Measurements from ENCODE around the gene GRPEL1. TPM values are rescaled to one million over a fixed set of nuclear protein-coding genes. Genes with fewer than 3 reads are reported as not detected.

The GRPEL1 gene
- total RNA-seq, 4 donors from 2014 or later: 20.8 to 24.0 (median 21.6) TPM

DNA sequence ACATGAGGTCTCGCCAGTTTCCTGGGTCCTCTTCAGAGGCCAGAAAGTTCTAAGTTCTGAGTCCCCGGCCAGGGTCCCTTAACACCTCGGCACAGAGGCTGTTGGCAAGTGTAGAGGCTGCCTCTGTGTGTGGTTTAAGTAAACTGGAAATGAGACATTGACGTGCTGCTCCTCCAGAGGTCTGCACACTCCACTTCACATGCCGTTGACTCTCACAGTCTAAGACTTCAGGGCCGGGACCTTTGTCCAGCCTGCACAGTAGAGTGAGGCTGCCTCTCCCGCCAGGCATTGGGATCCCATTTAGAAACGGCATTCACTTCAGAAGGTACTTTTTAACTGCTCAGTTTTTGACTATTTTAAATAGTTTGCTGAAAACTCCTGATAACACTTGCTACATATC lies 35.3 kb downstream of the GRPEL1 start:
- intact Hi-C loops (cut with DNase I; ENCODE audit: low total_unique reads): no loop called here
- no peak for DNase-seq (ENCODE audit: low spot score in 2 of 2)
- 89% methylated on average over 8 of the region's 8 CpGs for WGBS, 2 donors
- no peak for TF ChIP-seq POLR2A (IDR thresholded peaks at IDR 0.05)
- TF ChIP-seq, protein P1, sequence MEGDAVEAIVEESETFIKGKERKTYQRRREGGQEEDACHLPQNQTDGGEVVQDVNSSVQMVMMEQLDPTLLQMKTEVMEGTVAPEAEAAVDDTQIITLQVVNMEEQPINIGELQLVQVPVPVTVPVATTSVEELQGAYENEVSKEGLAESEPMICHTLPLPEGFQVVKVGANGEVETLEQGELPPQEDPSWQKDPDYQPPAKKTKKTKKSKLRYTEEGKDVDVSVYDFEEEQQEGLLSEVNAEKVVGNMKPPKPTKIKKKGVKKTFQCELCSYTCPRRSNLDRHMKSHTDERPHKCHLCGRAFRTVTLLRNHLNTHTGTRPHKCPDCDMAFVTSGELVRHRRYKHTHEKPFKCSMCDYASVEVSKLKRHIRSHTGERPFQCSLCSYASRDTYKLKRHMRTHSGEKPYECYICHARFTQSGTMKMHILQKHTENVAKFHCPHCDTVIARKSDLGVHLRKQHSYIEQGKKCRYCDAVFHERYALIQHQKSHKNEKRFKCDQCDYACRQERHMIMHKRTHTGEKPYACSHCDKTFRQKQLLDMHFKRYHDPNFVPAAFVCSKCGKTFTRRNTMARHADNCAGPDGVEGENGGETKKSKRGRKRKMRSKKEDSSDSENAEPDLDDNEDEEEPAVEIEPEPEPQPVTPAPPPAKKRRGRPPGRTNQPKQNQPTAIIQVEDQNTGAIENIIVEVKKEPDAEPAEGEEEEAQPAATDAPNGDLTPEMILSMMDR (IDR thresholded peaks at IDR 0.05): no peak
- no peak overlapping the region for H3K4me3 ChIP-seq (ENCODE audit: low read depth, poor library complexity, severe bottlenecking)

DNA sequence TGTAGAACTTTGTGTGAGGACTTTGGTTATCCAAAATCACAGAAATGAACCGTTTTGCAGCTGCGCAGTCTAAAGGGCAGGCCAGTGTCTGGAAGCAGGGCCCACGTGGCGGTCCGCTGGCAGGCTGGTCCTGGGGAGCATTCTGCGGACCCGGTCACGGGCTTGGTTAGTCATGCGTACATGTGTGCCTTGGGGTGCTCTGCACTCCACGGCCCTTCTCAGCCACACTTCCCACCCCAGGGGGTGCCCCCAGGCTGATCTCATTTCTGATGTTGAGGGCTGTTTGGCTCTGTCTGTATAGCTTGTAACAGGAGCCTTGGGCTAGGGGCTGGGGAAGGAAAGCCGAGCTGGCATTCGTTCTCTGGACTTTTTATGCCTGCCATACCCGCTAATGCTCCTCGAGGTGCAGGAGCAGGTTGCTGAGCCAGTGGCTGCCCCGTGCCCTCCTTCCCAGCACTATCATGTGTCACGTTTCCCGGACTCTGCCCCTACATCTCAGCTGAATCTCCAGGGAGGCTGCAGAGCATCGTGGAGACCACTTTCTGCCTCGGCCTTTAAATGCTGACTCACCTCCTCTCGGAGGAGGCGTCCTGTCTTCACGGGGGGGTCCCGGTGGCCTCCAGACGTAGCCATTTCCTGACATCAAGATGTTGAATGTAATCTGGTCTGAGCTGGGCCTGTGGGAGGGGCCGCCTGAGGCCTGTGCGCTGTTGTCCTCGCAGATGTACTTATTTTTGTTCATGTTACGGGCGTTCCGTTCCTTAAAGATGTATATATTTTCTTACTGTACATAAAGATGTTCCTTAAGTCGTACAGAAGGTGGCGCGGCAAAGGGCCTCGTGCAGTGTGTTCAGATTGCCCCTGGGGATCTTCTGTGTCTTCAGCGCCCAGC lies 36.1 kb downstream of the GRPEL1 start:
- H3K4me3 ChIP-seq (ENCODE audit: low read depth, poor library complexity, severe bottlenecking): no peak overlapping the region
- no peak for DNase-seq (ENCODE audit: low spot score in 2 of 2)
- WGBS, 2 donors: 82 to 83% methylated on average over 35 of the region's 35 CpGs
- intact Hi-C loops (cut with DNase I; ENCODE audit: low total_unique reads): no loop called here
- TF ChIP-seq, protein P1 (IDR thresholded peaks at IDR 0.05): no peak
- TF ChIP-seq POLR2A (IDR thresholded peaks at IDR 0.05): no peak

DNA sequence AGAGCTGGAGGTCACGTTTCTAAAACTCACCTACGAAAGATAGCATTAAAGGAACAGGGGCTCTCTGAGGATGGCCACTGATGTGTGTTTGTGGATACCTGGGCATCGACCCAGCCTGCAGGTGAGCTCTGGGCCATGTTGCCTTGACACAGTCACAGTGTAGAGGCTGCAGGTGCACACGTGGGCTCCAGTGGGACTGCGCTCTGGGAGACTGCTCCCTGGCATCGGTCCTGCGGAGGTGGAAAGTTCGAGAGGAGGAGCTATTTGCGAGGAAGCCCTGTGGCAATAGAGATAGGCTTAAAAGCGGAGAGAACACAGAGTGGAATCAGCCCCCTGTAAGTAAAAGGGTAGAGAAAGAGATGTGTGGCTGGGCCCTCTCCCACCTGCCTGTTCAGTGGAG lies 37.0 kb downstream of the GRPEL1 start:
- 91 to 96% methylated on average over 10 of the region's 10 CpGs for WGBS, 2 donors
- no peak overlapping the region for H3K4me3 ChIP-seq (ENCODE audit: low read depth, poor library complexity, severe bottlenecking)
- intact Hi-C loops (cut with DNase I; ENCODE audit: low total_unique reads): no loop called here
- TF ChIP-seq, protein P1 (IDR thresholded peaks at IDR 0.05): no peak
- TF ChIP-seq POLR2A (IDR thresholded peaks at IDR 0.05): no peak
- no peak for DNase-seq (ENCODE audit: low spot score in 2 of 2)

DNA sequence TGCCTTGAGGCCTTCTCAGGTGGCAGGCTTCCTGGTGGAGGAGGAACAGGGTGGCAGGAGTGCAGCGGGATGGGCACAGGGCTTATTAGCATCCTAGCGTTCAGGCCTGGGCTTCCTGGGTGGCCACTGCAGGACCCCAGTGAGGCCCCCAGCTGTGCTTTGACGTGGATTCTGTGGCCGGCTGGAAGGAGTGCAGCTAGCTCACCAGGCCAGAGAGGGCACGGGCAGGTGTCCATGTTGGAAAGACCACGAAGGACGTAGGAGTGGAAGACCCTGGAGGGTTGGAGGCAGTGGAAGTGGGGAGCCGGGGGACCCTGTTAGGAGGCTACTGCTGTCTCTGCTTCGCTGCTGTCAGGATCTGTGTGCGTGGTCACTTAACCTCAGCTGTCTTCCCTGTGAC lies 37.9 kb downstream of the GRPEL1 start:
- H3K4me3 ChIP-seq (ENCODE audit: low read depth, poor library complexity, severe bottlenecking): no peak overlapping the region
- intact Hi-C loops (cut with DNase I; ENCODE audit: low total_unique reads): no loop called here
- DNase-seq (ENCODE audit: low spot score in 2 of 2): no peak
- no peak for TF ChIP-seq POLR2A (IDR thresholded peaks at IDR 0.05)
- TF ChIP-seq, protein P1 (IDR thresholded peaks at IDR 0.05): no peak
- WGBS, 2 donors: 92 to 95% methylated on average over 9 to 10 of the region's 10 CpGs

DNA sequence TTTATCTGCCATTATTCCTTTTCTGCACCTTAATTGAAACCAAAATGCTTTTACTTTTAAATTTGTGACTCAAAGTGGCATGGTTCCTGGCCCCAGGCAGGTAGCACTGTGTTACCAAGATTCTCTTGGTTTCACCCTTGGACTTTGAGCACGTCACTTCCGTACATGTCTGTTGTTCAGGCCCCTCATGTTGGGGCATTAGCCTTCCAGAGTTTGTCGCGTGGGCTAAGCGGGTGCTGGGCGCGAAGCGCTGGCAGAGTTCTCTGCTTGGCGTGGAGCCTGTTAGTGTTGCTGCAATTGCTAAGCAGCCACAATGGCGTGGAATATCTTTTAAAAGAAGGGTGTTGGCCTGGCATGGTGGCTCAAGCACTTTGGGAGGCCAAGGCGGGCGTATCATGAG lies 38.7 kb downstream of the GRPEL1 start:
- DNase-seq (ENCODE audit: low spot score in 2 of 2): no peak
- no peak for TF ChIP-seq POLR2A (IDR thresholded peaks at IDR 0.05)
- TF ChIP-seq, protein P1 (IDR thresholded peaks at IDR 0.05): no peak
- intact Hi-C loops (cut with DNase I; ENCODE audit: low total_unique reads): no loop called here
- WGBS, 2 donors: 67 to 81% methylated on average over 12 of the region's 12 CpGs
- no peak overlapping the region for H3K4me3 ChIP-seq (ENCODE audit: low read depth, poor library complexity, severe bottlenecking)

Measured in lower leg skin (tissue), 4 donors.